ENCODE data around the gene CDKAL1. TPM values are rescaled to one million over a fixed set of nuclear protein-coding genes. Genes with fewer than 3 reads are reported as not detected.

Gene CDKAL1
- total and polyA plus RNA-seq, 10 donors, result 4.8 to 26.9 (median 20.1) TPM

GRCh38 chr6:21219856-21220255, 685.6 kb downstream of the CDKAL1 start:
- TF ChIP-seq POLR2A (IDR thresholded peaks at IDR 0.05) (no peak), POLR2AphosphoS5 (IDR thresholded peaks at IDR 0.05) (no peak), CTCF (IDR thresholded peaks at IDR 0.05 in 8 of 11, conservative IDR thresholded peaks at IDR 0.05 in 3 of 11) (no peak)
- no peaks in the 10 kb centered on the region for H3K4me1 ChIP-seq
- H3K27me3 ChIP-seq (replicated peaks in 1 of 7), result no peaks in the 10 kb centered on the region
- DNase-seq, result no peak
- intact Hi-C loops (cut with DNase I; ENCODE audit: low total_unique reads), result no loop called here
- WGBS, 5 donors, result 93 to 96% (median 94%) methylated on average over 7 of the region's 7 CpGs
- peaks cover 0 to 33% (median 0%) of the 10 kb centered on the region in 6 donors for H3K36me3 ChIP-seq
- H3K27ac ChIP-seq, result no peak overlapping the region
- no peak overlapping the region for H3K4me3 ChIP-seq
- peaks cover 0 to 5% (median 0%) of the 10 kb centered on the region in 8 donors for H3K9me3 ChIP-seq

- Histone ChIP-seq H3K36me3 (peaks cover 0 to 39% (median 0%) of the 10 kb centered on the region in 6 donors), H3K27ac (no peak overlapping the region), H3K27me3 (replicated peaks in 1 of 7) (no peaks in the 10 kb centered on the region), H3K9me3 (peaks cover 0 to 5% (median 0%) of the 10 kb centered on the region in 8 donors), H3K4me3 (no peak overlapping the region), H3K4me1 (no peaks in the 10 kb centered on the region)
- TF ChIP-seq CTCF (IDR thresholded peaks at IDR 0.05 in 8 of 11, conservative IDR thresholded peaks at IDR 0.05 in 3 of 11) (no peak), POLR2AphosphoS5 (IDR thresholded peaks at IDR 0.05) (no peak), POLR2A (IDR thresholded peaks at IDR 0.05) (no peak)
- intact Hi-C loops (cut with DNase I; ENCODE audit: low total_unique reads), result no loop called here
- no peak for DNase-seq
- 94 to 97% (median 95%) methylated on average over 5 of the region's 5 CpGs for WGBS, 5 donors
Observed at GRCh38 chr6:21220271-21220987, 686.2 kb downstream of the CDKAL1 start.

- 82 to 97% (median 96%) methylated on average over 7 of the region's 7 CpGs for WGBS, 5 donors
- no peak overlapping the region for H3K4me3 ChIP-seq
- DNase-seq, result no peak
- no peaks in the 10 kb centered on the region for H3K27me3 ChIP-seq (replicated peaks in 1 of 7)
- H3K9me3 ChIP-seq, result peaks cover 0 to 2% (median 0%) of the 10 kb centered on the region in 8 donors
- no peak overlapping the region for H3K27ac ChIP-seq
- intact Hi-C loops (cut with DNase I; ENCODE audit: low total_unique reads), result no loop called here
- TF ChIP-seq POLR2AphosphoS5 (IDR thresholded peaks at IDR 0.05), result no peak
- TF ChIP-seq POLR2A (IDR thresholded peaks at IDR 0.05), result no peak
- TF ChIP-seq CTCF (IDR thresholded peaks at IDR 0.05 in 8 of 11, conservative IDR thresholded peaks at IDR 0.05 in 3 of 11), result no peak
- H3K36me3 ChIP-seq, result peaks cover 0 to 40% (median 0%) of the 10 kb centered on the region in 6 donors
- H3K4me1 ChIP-seq, result no peaks in the 10 kb centered on the region
Observed at GRCh38 chr6:21222656-21223055, 688.4 kb downstream of the CDKAL1 start.

GRCh38 chr6:21225912-21226311, 691.7 kb downstream of the CDKAL1 start:
- H3K27ac ChIP-seq, result no peak overlapping the region
- intact Hi-C loops (cut with DNase I; ENCODE audit: low total_unique reads), result no loop called here
- no peaks in the 10 kb centered on the region for H3K27me3 ChIP-seq (replicated peaks in 1 of 7)
- H3K36me3 ChIP-seq, result peaks cover 0 to 58% (median 9%) of the 10 kb centered on the region in 6 donors
- H3K4me1 ChIP-seq, result no peaks in the 10 kb centered on the region
- 88 to 99% (median 96%) methylated on average over 5 of the region's 5 CpGs for WGBS, 5 donors
- H3K4me3 ChIP-seq, result no peak overlapping the region
- DNase-seq, result no peak
- H3K9me3 ChIP-seq, result no peaks in the 10 kb centered on the region
- TF ChIP-seq CTCF (IDR thresholded peaks at IDR 0.05 in 8 of 11, conservative IDR thresholded peaks at IDR 0.05 in 3 of 11), result no peak
- TF ChIP-seq POLR2A (IDR thresholded peaks at IDR 0.05), result no peak
- no peak for TF ChIP-seq POLR2AphosphoS5 (IDR thresholded peaks at IDR 0.05)

All from spleen (tissue), 11 donors.